Ishikawa (cell line): Measurements from ENCODE around the gene IFNA13.

Experiments
- EP300 ChIP-seq: IDR thresholded peaks from 2 replicates; pipeline ENCODE4 v1.6.1; 2012; ENCODE audit warnings: borderline replicate concordance
- REST ChIP-seq: IDR thresholded peaks from 2 replicates; pipeline ENCODE4 v1.6.1; 2012; ENCODE audit warnings: low read depth, mild to moderate bottlenecking
- TEAD4 ChIP-seq: IDR thresholded peaks from 2 replicates; pipeline ENCODE4 v1.6.1; 2012

GRCh38 chr9:21367957-21368356 is at the start of gene IFNA13:
- TF ChIP-seq EP300 = no peak
- TF ChIP-seq REST = no peak
- TF ChIP-seq TEAD4 = no peak
